ENCODE data around the gene COL20A1.

The COL20A1 gene

DNA sequence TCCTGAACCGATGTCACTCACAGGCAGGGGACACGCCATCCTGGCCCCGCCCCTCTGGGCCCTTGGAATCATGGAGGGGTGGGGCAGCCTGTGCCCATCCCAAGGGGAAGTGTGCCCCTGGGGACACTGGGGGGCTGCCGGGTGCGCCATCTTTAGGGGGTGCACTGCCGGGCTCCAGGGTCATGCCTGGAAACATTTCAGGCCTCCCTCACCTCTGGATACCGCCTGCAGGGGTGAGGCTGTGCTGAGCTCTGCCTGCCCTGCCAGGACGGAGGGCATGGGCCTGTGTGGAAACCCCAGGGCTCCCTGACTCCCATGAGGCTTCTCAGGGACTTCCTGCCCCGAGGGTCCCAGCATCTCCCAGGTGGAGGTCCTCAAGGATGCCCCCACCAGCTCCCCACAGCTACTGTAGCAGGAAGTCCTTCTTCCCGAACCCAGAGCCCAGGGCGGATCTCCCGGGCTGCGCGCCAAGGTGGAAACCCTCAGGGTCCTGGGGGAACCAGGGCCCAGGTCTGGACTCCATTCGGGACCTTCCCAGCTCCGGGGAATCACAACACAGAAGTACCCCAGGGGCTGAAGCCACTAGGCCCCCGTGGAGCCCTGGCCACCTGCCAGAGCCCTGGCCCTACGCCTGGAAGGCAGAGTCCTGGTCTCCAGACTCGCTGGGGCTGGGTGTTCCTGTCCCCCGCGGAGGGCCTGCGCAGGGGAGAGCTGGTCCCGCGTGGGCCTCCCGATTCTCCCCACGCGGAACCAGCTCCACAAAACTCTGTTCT is 52.5 kb downstream of the COL20A1 start:
- no peaks in the 10 kb centered on the region for H3K9me3 ChIP-seq (ENCODE audit: control insufficient read depth, low read length)
- no peak overlapping the region for H3K27ac ChIP-seq (ENCODE audit: low read length, poor library complexity, severe bottlenecking)
- H2BK5ac ChIP-seq (ENCODE audit: low read depth, low read length, poor library complexity, severe bottlenecking), result no peak overlapping the region
- H3K23ac ChIP-seq (ENCODE audit: low read length in 2 of 2), result no peak overlapping the region
- no peak overlapping the region for H2AFZ ChIP-seq (ENCODE audit: low read depth, low read length)
- WGBS, result 88% methylated on average over 27 of the region's 27 CpGs
- H2BK120ac ChIP-seq (ENCODE audit: low read depth, low read length), result no peak overlapping the region
- no peak overlapping the region for H2AK5ac ChIP-seq (ENCODE audit: low read length, severe bottlenecking)
- no peak overlapping the region for H4K8ac ChIP-seq (ENCODE audit: low read length)
- no peak overlapping the region for H3K9ac ChIP-seq (ENCODE audit: low read length)
- H3K4ac ChIP-seq (ENCODE audit: low read depth in 1 of 2, low read length in 2 of 2), result no peak overlapping the region
- no peaks in the 10 kb centered on the region for H3K4me1 ChIP-seq (ENCODE audit: control insufficient read depth, insufficient read depth, low read depth, low read length)
- no peak overlapping the region for H2BK15ac ChIP-seq (ENCODE audit: low read depth, poor library complexity, severe bottlenecking)
- no peak overlapping the region for H4K91ac ChIP-seq (ENCODE audit: low read length)
- no peaks in the 10 kb centered on the region for H3K79me1 ChIP-seq (replicated peaks; ENCODE audit: low read length, poor library complexity, severe bottlenecking)
- no peak overlapping the region for H3K14ac ChIP-seq (ENCODE audit: low read length in 2 of 2)
- H3K27me3 ChIP-seq (ENCODE audit: control insufficient read depth in 1 of 2, insufficient read depth in 1 of 2, low read length in 2 of 2), result peaks cover 4 to 55% of the 10 kb centered on the region in 2 experiments
- no peaks in the 10 kb centered on the region for H3K36me3 ChIP-seq (ENCODE audit: control insufficient read depth in 1 of 2, insufficient read depth in 2 of 2, low read depth in 1 of 2, low read length in 2 of 2)
- no peak overlapping the region for H3K4me3 ChIP-seq (ENCODE audit: insufficient read depth in 1 of 2, low read depth in 1 of 2, low read length in 2 of 2)
- no peak overlapping the region for H3K18ac ChIP-seq (ENCODE audit: low read depth in 1 of 2, low read length in 2 of 2)
- no peak for DNase-seq
- H2BK12ac ChIP-seq (ENCODE audit: low read length in 2 of 2), result no peak overlapping the region
- no peak overlapping the region for H3K4me2 ChIP-seq (ENCODE audit: low read length, poor library complexity, severe bottlenecking)

DNA sequence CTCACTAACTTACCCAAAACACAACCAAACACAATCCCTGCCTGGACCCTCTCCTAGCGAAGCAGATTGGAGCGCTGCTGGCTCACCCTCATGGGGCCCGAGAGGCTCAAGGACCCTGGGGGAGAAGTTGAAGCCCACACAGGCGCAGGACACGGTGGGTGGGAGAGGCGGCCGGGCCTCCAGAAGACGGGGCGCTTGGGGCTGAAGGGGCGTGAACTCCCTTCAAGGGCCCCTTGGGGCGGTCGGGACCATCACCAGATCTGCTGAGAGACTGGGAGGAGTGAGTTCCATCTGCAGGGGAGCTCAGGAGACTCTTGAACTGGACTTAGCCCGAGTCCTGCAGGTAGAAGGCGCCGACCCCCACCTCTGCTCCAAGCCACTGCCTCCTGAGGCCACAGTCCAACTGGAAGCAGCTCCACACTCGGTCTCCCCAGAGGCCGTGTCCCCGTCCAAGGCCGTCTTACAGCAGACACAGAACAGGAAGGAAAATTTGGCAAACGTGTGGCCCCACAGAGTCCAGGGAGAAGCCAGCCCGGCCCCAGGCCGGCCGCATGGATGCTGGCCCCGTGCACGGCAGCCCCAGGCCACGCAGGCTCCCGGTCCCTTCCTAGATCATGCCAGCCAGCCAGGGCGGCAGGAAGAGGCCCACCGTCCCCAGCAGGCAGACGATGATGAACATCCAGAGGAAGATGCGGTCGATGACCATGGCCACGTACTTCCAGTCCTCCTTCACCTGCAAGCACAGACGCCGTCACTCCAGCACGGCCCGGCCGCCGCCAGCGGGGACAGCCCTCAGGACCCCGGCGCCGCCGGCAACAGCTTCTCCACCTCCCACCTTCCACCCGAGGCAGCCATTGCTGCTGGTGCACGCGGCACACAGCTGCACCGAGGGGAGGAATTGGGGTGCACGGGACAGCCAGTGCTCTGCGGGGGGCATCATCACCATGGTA is 53.4 kb downstream of the COL20A1 start:
- H3K4ac ChIP-seq (ENCODE audit: low read depth in 1 of 2, low read length in 2 of 2), result no peak overlapping the region
- H3K79me1 ChIP-seq (replicated peaks; ENCODE audit: low read length, poor library complexity, severe bottlenecking), result no peaks in the 10 kb centered on the region
- H2BK120ac ChIP-seq (ENCODE audit: low read depth, low read length), result no peak overlapping the region
- no peak overlapping the region for H3K4me3 ChIP-seq (ENCODE audit: insufficient read depth in 1 of 2, low read depth in 1 of 2, low read length in 2 of 2)
- no peak overlapping the region for H4K8ac ChIP-seq (ENCODE audit: low read length)
- 85% methylated on average over 50 of the region's 50 CpGs for WGBS
- no peaks in the 10 kb centered on the region for H3K36me3 ChIP-seq (ENCODE audit: control insufficient read depth in 1 of 2, insufficient read depth in 2 of 2, low read depth in 1 of 2, low read length in 2 of 2)
- H3K27ac ChIP-seq (ENCODE audit: low read length, poor library complexity, severe bottlenecking), result no peak overlapping the region
- H2BK15ac ChIP-seq (ENCODE audit: low read depth, poor library complexity, severe bottlenecking), result no peak overlapping the region
- DNase-seq, result no peak
- no peak overlapping the region for H4K91ac ChIP-seq (ENCODE audit: low read length)
- H2BK12ac ChIP-seq (ENCODE audit: low read length in 2 of 2), result no peak overlapping the region
- no peaks in the 10 kb centered on the region for H3K4me1 ChIP-seq (ENCODE audit: control insufficient read depth, insufficient read depth, low read depth, low read length)
- H3K9me3 ChIP-seq (ENCODE audit: control insufficient read depth, low read length), result no peaks in the 10 kb centered on the region
- no peak overlapping the region for H2AFZ ChIP-seq (ENCODE audit: low read depth, low read length)
- no peak overlapping the region for H3K4me2 ChIP-seq (ENCODE audit: low read length, poor library complexity, severe bottlenecking)
- H2AK5ac ChIP-seq (ENCODE audit: low read length, severe bottlenecking), result no peak overlapping the region
- H3K14ac ChIP-seq (ENCODE audit: low read length in 2 of 2), result no peak overlapping the region
- no peak overlapping the region for H3K18ac ChIP-seq (ENCODE audit: low read depth in 1 of 2, low read length in 2 of 2)
- no peak overlapping the region for H2BK5ac ChIP-seq (ENCODE audit: low read depth, low read length, poor library complexity, severe bottlenecking)
- H3K23ac ChIP-seq (ENCODE audit: low read length in 2 of 2), result no peak overlapping the region
- H3K27me3 ChIP-seq (ENCODE audit: control insufficient read depth in 1 of 2, insufficient read depth in 1 of 2, low read length in 2 of 2), result peaks cover 4 to 50% of the 10 kb centered on the region in 2 experiments
- no peak overlapping the region for H3K9ac ChIP-seq (ENCODE audit: low read length)

DNA sequence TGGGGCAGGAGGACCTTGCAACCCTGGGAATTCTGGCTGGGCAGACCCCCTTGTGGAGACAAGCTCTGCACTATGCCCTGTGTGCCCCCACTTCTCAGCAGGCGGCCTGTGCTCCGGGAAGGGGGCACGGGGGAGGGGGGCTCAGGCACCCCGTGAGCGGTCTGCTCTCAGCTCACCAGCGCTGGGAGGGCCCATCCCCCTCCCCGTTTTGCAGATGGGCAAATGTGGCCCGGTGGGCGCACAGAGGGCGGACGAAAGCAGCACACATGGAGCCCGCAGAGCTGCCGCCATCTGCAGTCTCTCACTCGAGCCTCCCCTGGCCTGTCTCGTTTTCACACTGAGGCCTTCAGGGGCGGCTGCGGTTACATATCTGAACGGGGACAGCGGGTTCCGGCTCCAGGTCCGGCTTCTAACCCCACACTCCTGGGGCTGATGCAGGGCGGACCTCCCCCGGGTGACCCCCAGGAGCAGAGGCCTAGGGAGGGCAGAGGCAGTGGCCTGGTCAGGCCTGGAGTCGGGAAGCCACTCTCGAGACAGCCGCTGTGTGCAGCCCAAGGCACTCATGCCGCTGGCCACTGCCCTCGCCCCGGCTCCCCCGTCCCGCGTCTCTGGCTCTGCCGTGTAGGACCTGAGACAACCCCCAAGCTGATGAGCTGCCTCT is 54.2 kb downstream of the COL20A1 start:
- Histone ChIP-seq H2AK5ac (ENCODE audit: low read length, severe bottlenecking) (no peak overlapping the region), H3K23ac (ENCODE audit: low read length in 2 of 2) (no peak overlapping the region), H3K27me3 (ENCODE audit: control insufficient read depth in 1 of 2, insufficient read depth in 1 of 2, low read length in 2 of 2) (peaks cover 4 to 46% of the 10 kb centered on the region in 2 experiments)

More for the DNA sequence above, 54.2 kb downstream of the COL20A1 start:
- no peak overlapping the region for H4K91ac ChIP-seq (ENCODE audit: low read length)
- no peaks in the 10 kb centered on the region for H3K36me3 ChIP-seq (ENCODE audit: control insufficient read depth in 1 of 2, insufficient read depth in 2 of 2, low read depth in 1 of 2, low read length in 2 of 2)
- H3K9me3 ChIP-seq (ENCODE audit: control insufficient read depth, low read length), result no peaks in the 10 kb centered on the region
- no peak overlapping the region for H3K4me2 ChIP-seq (ENCODE audit: low read length, poor library complexity, severe bottlenecking)
- H3K4ac ChIP-seq (ENCODE audit: low read depth in 1 of 2, low read length in 2 of 2), result no peak overlapping the region
- H2BK12ac ChIP-seq (ENCODE audit: low read length in 2 of 2), result no peak overlapping the region
- H3K4me3 ChIP-seq (ENCODE audit: insufficient read depth in 1 of 2, low read depth in 1 of 2, low read length in 2 of 2), result no peak overlapping the region
- no peaks in the 10 kb centered on the region for H3K79me1 ChIP-seq (replicated peaks; ENCODE audit: low read length, poor library complexity, severe bottlenecking)
- H3K9ac ChIP-seq (ENCODE audit: low read length), result no peak overlapping the region
- H3K18ac ChIP-seq (ENCODE audit: low read depth in 1 of 2, low read length in 2 of 2), result no peak overlapping the region
- WGBS, result 83% methylated on average over 33 of the region's 33 CpGs
- H2BK5ac ChIP-seq (ENCODE audit: low read depth, low read length, poor library complexity, severe bottlenecking), result no peak overlapping the region
- no peak overlapping the region for H4K8ac ChIP-seq (ENCODE audit: low read length)
- H2BK120ac ChIP-seq (ENCODE audit: low read depth, low read length), result no peak overlapping the region
- DNase-seq, result no peak
- H3K4me1 ChIP-seq (ENCODE audit: control insufficient read depth, insufficient read depth, low read depth, low read length), result no peaks in the 10 kb centered on the region
- H2AFZ ChIP-seq (ENCODE audit: low read depth, low read length), result no peak overlapping the region
- H2BK15ac ChIP-seq (ENCODE audit: low read depth, poor library complexity, severe bottlenecking), result no peak overlapping the region
- no peak overlapping the region for H3K14ac ChIP-seq (ENCODE audit: low read length in 2 of 2)
- H3K27ac ChIP-seq (ENCODE audit: low read length, poor library complexity, severe bottlenecking), result no peak overlapping the region

Measured in mesenchymal stem cell (in vitro differentiated cells and primary cell).